HepG2 (cell line): Measurements from ENCODE around the gene COMT. TPM values are rescaled to one million over a fixed set of nuclear protein-coding genes. Genes with fewer than 3 reads are reported as not detected.

Source experiments
- ARID3A ChIP-seq: IDR thresholded peaks from 2 replicates; pipeline ENCODE4 v1.6.1; 2012; ENCODE audit warnings: low read depth, low read length, improper control_type of control experiment
- ARID4A ChIP-seq: sonication (generic); formaldehyde crosslinking; IDR thresholded peaks from 2 replicates; pipeline ENCODE4 v1.5.0; 2020; ENCODE audit warnings: mild to moderate bottlenecking, missing genetic modification reagents, borderline replicate concordance
- CBX5 ChIP-seq: sonication (generic); formaldehyde crosslinking; IDR thresholded peaks from 2 replicates; pipeline ENCODE4 v1.4.0; 2020; ENCODE audit warnings: missing genetic modification reagents, borderline replicate concordance
- CEBPG ChIP-seq: IDR thresholded peaks from 2 replicates; pipeline ENCODE4 v1.6.1; 2016
- GABPB1 ChIP-seq: IDR thresholded peaks from 2 replicates; pipeline ENCODE4 v1.6.1; 2016; ENCODE audit warnings: mild to moderate bottlenecking, missing genetic modification reagents, moderate library complexity, missing compliant biosample characterization
- GMEB1 ChIP-seq: sonication (generic); formaldehyde crosslinking; IDR thresholded peaks from 2 replicates; pipeline ENCODE4 v1.5.1; 2020; ENCODE audit warnings: missing genetic modification reagents, mild to moderate bottlenecking, borderline replicate concordance
- HDAC2 ChIP-seq: sonication (generic); formaldehyde crosslinking; IDR thresholded peaks from 2 replicates; pipeline ENCODE4 v1.4.0; 2020; ENCODE audit warnings: missing genetic modification reagents
- HNRNPH1 ChIP-seq: fragments of 200-400 bp; formaldehyde crosslinking; optimal IDR thresholded peaks from 2 replicates; pipeline ENCODE3; 2017; ENCODE audit warnings: mild to moderate bottlenecking, low read depth, low read length
- KLF6 ChIP-seq: IDR thresholded peaks from 2 replicates; pipeline ENCODE4 v1.8.0; 2016; ENCODE audit warnings: missing biosample characterization, missing genetic modification reagents
- MAFF ChIP-seq: IDR thresholded peaks from 2 replicates; pipeline ENCODE4 v1.6.1; 2011; ENCODE audit warnings: low read depth, low read length, improper control_type of control experiment
- SMAD3 ChIP-seq: sonication (generic); formaldehyde crosslinking; IDR thresholded peaks from 2 replicates; pipeline ENCODE4 v1.4.0; 2020; ENCODE audit warnings: missing genetic modification reagents
- SOX5 ChIP-seq: IDR thresholded peaks from 2 replicates; pipeline ENCODE4 v1.6.1; 2016; ENCODE audit warnings: borderline replicate concordance
- TBL1XR1 ChIP-seq: fragments of 150-350 bp; IDR thresholded peaks from 2 replicates; pipeline ENCODE4 v1.6.1; 2014; ENCODE audit warnings: borderline replicate concordance, low read length; ENCODE audit not compliant: partially characterized antibody
- ZKSCAN8 ChIP-seq: IDR thresholded peaks from 2 replicates; pipeline ENCODE4 v1.6.1; 2016; ENCODE audit warnings: borderline replicate concordance, missing genetic modification reagents, missing compliant biosample characterization
- ZNF225 ChIP-seq: sonication (generic); formaldehyde crosslinking; IDR thresholded peaks from 2 replicates; pipeline ENCODE4 v1.4.0; 2020; ENCODE audit warnings: mild to moderate bottlenecking, missing genetic modification reagents
- ZNF354B ChIP-seq: sonication (generic); formaldehyde crosslinking; IDR thresholded peaks from 2 replicates; pipeline ENCODE4 v1.8.0; 2022; ENCODE audit warnings: mild to moderate bottlenecking, missing genetic modification reagents
- polyA plus RNA-seq, 8 experiments: library from polyadenylated mRNA; depleted of rRNA in 3 of 8; stranded (reverse) in 7 of 8; unstranded in 1 of 8; fragments of >200 nt; fragmentation: Illumina TruSeq in 4 of 8; extraction: Trizol in 4 of 8; gene quantifications; 2 replicates each; pipeline versions ENCODE4 v1.2.1 to v1.2.3, GENCODE V29; 2011 to 2016; ENCODE audit warnings: low read depth in 4 of 8, missing spikeins in 1 of 8, mixed read lengths in 1 of 8; ENCODE audit not compliant: insufficient read depth in 1 of 8
- total RNA-seq, 5 experiments: library from RNA; depleted of rRNA; stranded (reverse); fragments of >200 nt; fragmentation: Illumina TruSeq; extraction: Trizol; gene quantifications; 2 replicates each; pipeline ENCODE4 v1.2.3, GENCODE V29; 2016; ENCODE audit warnings: low read depth in 1 of 5
- TF ChIP-seq, protein P1 (sequence below): sonication (generic); formaldehyde crosslinking; conservative IDR thresholded peaks from 2 replicates; pipeline ENCODE4 v1.4.0; 2020; ENCODE audit warnings: mild to moderate bottlenecking, missing genetic modification reagents, moderate library complexity

Gene COMT
- total and polyA plus RNA-seq, 2 of the 13 experiments (the other 11 are each of a cell fraction or from before 2014, with no cell fraction given) = 156 to 162 TPM

GRCh38 chr22:19937616-19938473, 3.7 kb upstream of the COMT start (continued):
- TF ChIP-seq HNRNPH1 (no peak), ARID4A (peak; percentile 14; the same call in 1 of the 2 replicates), SMAD3 (peak; percentile 55; the same call in 1 of the 2 replicates), ZKSCAN8 (CRISPR knock-in tag) (peak; percentile 48; the same call in 1 of the 2 replicates), KLF6 (CRISPR knock-in tag) (no peak), CEBPG (CRISPR knock-in tag) (peak; percentile 82), ARID3A (0 out of 2 replicates have a peak, but pooled peaks have one; percentile 21), GMEB1 (CRISPR knock-in tag) (0 out of 2 replicates have a peak, but pooled peaks have one; percentile 28), ZNF354B (no peak), SOX5 (peak; percentile 81), HDAC2 (CRISPR knock-in tag) (peak; percentile 34; the same call in 1 of the 2 replicates), GABPB1 (CRISPR knock-in tag) (peak; percentile 34; the same call in 1 of the 2 replicates), CBX5 (CRISPR knock-in tag) (peak; percentile 65; the same call in 1 of the 2 replicates), TBL1XR1 (no peak), MAFF (no peak), ZNF225 (CRISPR knock-in tag) (no peak)
- TF ChIP-seq, protein P1, sequence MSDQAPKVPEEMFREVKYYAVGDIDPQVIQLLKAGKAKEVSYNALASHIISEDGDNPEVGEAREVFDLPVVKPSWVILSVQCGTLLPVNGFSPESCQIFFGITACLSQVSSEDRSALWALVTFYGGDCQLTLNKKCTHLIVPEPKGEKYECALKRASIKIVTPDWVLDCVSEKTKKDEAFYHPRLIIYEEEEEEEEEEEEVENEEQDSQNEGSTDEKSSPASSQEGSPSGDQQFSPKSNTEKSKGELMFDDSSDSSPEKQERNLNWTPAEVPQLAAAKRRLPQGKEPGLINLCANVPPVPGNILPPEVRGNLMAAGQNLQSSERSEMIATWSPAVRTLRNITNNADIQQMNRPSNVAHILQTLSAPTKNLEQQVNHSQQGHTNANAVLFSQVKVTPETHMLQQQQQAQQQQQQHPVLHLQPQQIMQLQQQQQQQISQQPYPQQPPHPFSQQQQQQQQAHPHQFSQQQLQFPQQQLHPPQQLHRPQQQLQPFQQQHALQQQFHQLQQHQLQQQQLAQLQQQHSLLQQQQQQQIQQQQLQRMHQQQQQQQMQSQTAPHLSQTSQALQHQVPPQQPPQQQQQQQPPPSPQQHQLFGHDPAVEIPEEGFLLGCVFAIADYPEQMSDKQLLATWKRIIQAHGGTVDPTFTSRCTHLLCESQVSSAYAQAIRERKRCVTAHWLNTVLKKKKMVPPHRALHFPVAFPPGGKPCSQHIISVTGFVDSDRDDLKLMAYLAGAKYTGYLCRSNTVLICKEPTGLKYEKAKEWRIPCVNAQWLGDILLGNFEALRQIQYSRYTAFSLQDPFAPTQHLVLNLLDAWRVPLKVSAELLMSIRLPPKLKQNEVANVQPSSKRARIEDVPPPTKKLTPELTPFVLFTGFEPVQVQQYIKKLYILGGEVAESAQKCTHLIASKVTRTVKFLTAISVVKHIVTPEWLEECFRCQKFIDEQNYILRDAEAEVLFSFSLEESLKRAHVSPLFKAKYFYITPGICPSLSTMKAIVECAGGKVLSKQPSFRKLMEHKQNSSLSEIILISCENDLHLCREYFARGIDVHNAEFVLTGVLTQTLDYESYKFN (CRISPR knock-in tag) = peak; percentile 54
